Measurements from ENCODE around the gene CRTAP.
"Not testable (repeated sequence)": the region's sequence is repeated elsewhere in the genome, so short reads cannot be mapped to it uniquely, and the experiment has no call there.

Gene CRTAP

GRCh38 chr3:33144433-33144832 lies 30.6 kb downstream of the CRTAP start:
- DNase-seq = no peak

DNA sequence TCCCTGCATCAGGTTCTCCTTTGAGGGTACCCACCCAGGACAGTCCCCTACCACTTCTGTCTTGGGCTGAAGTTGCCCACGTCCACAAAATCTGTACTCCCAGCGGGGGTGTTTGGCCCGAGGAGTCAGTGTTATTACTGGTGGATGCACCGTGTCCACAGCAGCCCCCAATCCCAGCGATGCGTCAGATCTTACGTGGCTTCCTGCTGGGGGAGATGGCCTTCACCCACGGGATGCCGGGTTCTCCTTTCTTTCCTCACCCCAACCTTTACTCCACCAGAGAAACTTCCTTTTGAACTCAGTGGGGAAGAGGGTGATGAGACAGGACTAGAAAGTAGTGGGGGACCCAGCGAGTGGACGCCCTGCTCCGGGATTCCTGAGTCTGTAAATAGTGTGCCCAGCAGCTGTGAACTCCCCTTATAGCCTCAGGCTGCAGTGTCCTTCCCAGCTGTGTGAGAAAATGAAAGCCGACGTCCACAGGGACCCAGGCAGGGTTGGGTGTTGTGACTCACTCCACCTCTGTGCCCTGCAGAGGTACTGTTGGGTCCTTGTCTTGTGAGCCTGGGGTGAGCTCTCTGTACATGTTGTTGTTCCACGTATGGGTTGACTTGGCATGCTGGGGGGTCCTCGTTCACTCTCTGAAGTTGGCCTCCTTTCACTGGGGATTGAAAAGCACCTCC lies 31.5 kb downstream of the CRTAP start:
- DNase-seq = no peak

DNA sequence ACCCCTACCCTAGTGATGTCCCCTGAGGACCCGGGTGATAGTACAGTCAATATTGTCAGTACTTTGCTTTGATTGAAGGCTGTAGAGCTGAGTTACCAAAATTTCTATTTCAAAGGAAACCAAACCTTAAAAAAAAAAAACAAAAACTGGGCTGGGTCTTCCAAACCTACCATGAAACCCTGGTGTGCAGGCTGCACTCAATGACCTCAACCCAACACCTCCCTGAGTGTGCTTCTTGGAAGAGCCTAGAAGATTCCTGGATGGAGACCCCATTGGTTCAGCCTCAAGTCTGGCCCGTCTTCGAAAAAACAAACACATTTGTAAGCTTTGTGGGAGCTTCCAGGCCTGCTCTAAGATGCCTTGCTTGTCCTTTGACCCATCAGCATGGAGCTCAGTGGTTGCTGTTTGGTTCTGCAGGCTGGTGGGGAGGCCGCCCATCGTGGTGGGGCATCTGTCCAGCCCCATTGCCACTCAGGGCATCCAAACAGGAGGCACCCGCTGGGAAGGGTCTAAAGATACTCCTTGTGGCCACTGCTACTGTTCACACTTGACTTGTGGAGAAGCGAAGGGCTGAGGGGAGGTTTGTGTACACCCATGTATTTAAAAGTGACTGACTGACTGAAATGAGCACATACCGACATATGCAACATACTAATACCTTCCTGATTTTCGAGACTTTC lies 32.2 kb downstream of the CRTAP start:
- no peak for DNase-seq

DNA sequence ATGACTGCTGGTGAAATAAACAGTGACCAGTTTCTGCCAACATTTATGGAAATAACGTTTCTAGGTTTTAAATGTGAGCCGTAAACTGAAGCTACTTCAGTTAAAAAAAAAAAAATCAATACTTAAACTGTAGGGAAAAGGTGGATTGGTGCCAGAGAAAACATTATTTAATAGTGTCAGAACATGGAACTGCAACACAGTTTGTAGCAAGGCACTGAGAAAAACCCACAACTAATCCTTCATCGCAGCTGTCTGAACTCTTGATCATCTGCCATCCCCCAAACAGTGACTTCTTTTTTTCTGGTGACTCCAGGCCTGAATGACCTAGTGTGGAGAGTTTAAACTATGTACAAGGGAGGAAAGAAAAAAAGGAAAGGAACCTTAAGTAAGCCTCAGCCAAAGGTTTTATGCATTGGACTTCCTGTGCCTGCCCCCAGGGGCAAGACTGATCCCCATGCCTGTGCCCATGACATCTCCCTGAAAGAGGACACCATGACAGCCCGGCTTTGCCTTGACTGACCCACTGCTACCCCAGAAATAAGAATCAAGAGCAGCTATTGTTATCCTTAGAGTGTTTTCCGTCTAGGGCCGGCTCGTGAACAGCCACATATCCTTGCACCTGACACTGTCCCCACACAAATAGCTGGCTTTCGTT lies 33.1 kb downstream of the CRTAP start:
- no peak for DNase-seq

GRCh38 chr3:33149342-33149741 lies 35.5 kb downstream of the CRTAP start:
- no peak for DNase-seq

DNA sequence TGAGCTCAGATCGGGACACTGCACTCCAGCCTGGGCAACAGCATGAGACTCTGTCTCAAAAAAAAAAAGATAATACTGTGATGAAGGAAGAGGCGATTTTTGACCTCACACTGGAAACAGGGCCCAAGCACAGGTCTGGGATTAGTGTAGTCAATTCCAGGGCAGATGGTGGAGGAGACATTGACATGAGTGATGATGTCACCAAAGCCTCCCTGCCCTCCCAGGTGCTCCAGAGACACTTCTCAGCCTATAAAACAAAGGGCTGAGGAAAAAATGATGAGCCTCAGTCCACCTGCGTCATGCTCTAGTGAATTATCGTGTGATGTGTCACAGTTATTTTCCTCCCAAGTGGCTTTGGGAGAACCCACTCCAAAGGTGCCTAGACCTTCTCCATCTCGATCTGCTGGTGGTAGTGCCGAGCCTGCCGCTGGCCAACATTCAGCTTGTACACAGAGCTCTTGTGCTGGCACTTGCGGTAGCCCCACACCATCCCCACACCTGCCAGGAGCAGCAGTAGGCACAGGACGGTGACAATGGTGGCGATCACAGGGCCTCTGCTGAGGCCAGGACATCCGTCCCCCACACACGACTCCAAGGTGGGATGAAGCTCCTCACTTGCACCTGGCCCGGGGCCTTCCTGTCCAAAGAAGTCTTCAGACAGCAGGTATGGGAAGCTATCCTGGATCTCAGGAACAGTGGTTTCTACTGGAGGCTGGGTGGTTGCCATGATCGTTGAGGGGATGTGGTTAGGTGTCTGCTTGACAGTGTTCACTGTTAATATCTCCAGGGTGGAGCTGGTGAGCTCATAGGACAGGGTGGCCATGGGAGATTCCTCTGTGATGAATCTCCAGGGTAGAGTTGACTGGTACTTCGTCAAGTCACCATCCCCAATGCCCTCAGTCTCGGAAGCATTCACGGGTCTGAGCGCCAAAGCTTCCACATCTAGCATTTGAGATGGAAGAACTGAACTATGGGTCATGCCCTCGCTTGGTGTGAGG lies 38.8 kb downstream of the CRTAP start:
- no peak for DNase-seq

DNA sequence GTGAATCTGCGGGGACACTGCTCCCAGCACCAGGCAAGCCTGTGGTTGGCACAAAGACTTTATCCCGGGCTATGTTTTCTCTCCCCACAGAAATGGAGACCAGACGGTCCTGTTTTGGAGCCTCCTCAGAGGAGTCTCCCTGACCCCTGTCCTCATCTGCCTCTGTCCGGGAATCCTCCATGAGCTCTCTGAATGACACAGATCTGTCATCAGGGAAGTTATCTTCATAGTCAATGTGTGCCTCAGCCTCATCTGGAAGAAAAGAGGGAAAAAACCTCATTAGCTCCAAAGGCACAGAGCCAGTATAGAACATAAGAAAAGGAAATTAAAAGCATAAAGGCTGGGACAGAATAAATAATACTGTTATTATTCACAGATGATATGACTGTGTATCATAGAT lies 40.0 kb downstream of the CRTAP start:
- DNase-seq = no peak

- DNase-seq = no peak
Measured at GRCh38 chr3:33155301-33155700, 41.5 kb downstream of the CRTAP start.

GRCh38 chr3:33159234-33159633 lies 45.4 kb downstream of the CRTAP start:
- DNase-seq = no peak

GRCh38 chr3:33159981-33160380 lies 46.2 kb downstream of the CRTAP start:
- no peak for DNase-seq

DNA sequence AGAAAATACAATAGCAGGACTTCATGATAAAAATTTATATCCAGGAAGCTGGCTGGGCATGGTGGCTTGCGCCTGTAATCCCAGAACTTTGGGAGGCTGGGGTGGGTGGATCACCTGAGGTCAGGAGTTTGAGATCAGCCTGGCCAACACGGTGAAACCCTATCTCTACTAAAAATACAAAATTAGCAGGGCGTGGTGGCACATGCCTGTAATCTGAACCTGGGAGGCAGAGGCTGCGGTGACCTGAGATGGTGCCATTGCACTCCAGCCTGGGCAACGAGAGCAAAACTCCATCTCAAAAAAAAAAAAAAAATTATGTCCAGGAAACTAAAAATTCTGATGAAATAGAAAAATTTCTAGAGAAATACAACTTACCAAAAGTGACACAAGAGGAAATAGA lies 48.8 kb downstream of the CRTAP start:
- DNase-seq = not testable (repeated sequence)

DNA sequence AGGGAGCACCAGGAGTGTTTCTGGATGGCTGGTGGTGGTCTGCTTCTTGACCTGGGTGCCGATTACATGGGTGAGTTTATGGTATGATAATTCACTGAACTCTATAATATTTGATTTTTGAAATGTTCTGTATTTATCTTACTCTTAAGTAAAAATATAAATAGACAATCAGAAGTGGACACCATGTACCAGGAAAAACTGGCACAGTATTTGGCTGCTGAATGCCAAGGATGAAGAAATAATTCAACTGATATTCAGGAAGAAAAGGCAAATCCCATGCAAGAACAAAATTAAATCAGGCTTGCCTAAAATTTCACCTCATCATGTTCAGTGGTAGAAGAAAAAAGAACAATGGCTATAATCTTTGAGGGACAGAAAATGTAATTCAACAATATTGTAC lies 51.6 kb downstream of the CRTAP start:
- no peak for DNase-seq

GRCh38 chr3:33166095-33166494 lies 52.3 kb downstream of the CRTAP start:
- DNase-seq = no peak

- no peak for DNase-seq
Measured at GRCh38 chr3:33167284-33167683, 53.5 kb downstream of the CRTAP start.

- DNase-seq = no peak
Measured at GRCh38 chr3:33167716-33168336, 54.0 kb downstream of the CRTAP start.

GRCh38 chr3:33170531-33170930 lies 56.7 kb downstream of the CRTAP start:
- no peak for DNase-seq

GRCh38 chr3:33171580-33171979 lies 57.8 kb downstream of the CRTAP start:
- DNase-seq = no peak

DNA sequence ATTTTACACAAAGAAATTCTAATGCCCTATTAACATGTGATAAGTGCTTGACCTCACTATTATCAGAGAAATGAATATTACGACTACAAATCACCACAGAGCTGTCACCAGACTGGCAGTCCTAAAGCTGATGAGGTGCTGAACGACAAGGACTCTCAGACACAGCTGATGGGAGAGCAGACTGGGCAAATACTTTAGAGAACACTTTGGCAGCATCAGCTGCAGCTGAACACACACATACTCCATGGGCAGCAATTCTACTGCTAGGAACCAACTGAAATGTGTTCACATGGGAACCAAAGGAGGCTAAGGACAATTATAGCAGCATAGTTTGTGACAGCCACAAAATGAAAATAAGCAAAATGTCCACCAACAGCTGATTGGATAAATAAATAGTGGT lies 59.3 kb downstream of the CRTAP start:
- no peak for DNase-seq

DNA sequence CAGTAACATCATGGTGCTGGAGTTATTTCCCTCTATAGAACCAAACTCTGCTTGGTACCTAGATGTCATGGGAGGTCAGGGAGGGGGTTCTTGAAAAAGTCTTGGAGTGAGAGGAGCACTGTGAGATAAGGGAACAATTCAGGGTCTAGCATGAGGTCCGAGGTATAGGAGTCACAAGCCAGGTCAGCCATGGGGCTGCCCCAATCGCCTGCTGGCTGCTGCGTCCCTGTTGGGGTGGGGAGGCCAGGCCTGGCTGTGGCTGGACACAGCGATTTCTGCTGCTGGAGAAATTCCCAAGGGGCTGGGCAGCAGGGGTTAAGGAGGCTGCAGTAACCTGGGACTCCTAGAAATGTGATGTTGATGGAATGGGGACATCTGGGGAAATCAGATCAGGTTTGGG lies 59.9 kb downstream of the CRTAP start:
- DNase-seq = no peak

DNA sequence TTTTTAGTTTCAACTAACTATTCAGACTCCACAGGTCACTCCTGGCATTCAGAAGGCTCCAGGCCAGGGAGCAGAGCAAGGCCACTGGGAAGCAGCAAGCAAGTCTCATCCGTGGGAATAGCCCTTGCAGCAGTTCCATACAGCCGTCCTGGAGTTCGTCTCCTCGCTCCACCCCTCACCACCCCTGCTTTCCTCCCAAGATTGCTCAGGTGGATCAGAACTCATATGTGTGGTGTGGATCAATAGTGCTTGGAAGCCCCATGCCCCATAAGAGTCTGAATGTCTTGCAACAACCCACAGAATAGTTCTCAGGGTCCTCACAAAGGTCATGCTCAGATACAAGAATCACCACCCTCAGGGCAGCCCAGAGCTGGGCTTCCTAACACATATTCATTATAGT lies 60.3 kb downstream of the CRTAP start:
- DNase-seq = no peak

DNA sequence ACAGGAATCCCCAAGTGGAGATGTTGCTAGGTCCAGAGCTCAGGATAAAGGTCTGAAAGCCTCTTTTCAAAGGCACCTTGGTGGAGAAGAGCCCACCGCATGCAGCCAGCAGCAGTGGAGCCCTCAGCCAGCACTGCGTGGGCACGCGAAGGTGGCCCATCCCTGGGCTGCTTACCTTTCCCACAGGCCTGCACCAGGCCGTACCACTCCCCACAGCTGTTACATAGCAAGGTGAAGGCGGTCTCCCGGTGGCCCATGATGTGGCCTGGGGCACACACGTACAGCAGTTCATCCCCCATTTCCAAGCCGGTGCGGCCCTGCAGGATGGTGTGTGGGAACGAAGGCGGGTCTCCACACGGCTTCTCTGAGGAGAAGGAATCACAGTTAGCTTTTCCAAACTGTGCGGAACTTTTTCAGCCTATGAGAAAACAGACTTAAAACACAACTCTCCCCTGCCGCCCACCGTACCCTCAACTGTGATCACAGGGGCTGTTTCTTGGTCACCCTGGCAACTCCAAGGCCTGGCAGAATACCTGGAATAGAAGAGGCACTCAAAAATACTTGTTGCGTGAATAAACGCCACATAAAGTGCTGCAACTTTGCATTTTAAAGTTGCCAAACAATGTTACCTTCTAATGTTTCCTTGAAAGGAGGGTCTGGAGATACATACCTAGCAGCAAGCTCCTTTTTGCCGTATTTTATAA lies 61.0 kb downstream of the CRTAP start:
- DNase-seq = no peak

DNA sequence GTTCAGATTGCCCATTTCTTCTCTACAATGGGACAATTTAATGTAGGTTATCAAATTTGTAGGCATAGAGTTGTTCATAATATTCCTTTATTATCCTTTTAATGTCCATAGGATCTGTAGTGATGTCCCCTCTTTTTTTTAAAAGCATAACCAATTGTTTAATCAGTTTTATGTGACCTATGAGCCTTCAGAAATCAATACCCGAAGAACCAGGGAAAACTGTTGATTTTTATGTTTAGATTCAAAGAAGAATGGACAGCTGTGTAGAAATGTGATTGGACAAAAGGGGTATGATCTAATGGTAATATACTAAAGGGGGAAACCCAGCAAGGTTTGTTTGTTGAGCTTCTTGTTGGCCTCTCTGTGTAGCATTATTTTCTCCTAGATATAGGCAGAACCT lies 65.3 kb downstream of the CRTAP start:
- no peak for DNase-seq
